BE2C (cell line): ENCODE data around the gene SMAD5.

Experiments used
- DNase-seq: peaks from one replicate; pipeline ENCODE4 v3.0.0-alpha.2; 2020
- H3K27me3 ChIP-seq: fragments of 250-450 bp; sonication (Bioruptor Pico); 2 replicates; pipeline ENCODE4 v1.5.1; 2020; ENCODE audit warnings: mild to moderate bottlenecking
- H3K36me3 ChIP-seq: fragments of 250-450 bp; sonication (Bioruptor Pico); 2 replicates; pipeline ENCODE4 v1.5.1; 2020; ENCODE audit warnings: mild to moderate bottlenecking
- H3K4me1 ChIP-seq: fragments of 250-450 bp; sonication (Bioruptor Pico); 2 replicates; pipeline ENCODE4 v1.5.1; 2020
- H3K4me3 ChIP-seq: 2 replicates; pipeline ENCODE4 v1.5.1; 2011; ENCODE audit warnings: low read depth, low read length
- H3K9me3 ChIP-seq: fragments of 250-450 bp; sonication (Bioruptor Pico); 2 replicates; pipeline ENCODE4 v1.5.1; 2020
- CTCF ChIP-seq: IDR thresholded peaks from 2 replicates; pipeline ENCODE4 v1.5.1; 2012; ENCODE audit warnings: mild to moderate bottlenecking, low read depth, low read length

The SMAD5 gene

GRCh38 chr5:136153581-136154236 lies 21.1 kb downstream of the SMAD5 start:
- no peak for TF ChIP-seq CTCF
- H3K27me3 ChIP-seq, result no peaks in the 10 kb centered on the region
- no peaks in the 10 kb centered on the region for H3K9me3 ChIP-seq
- H3K4me1 ChIP-seq, result no peaks in the 10 kb centered on the region
- H3K4me3 ChIP-seq, result no peak overlapping the region
- no peak for DNase-seq
- H3K36me3 ChIP-seq, result peaks cover 41% of the 10 kb centered on the region

DNA sequence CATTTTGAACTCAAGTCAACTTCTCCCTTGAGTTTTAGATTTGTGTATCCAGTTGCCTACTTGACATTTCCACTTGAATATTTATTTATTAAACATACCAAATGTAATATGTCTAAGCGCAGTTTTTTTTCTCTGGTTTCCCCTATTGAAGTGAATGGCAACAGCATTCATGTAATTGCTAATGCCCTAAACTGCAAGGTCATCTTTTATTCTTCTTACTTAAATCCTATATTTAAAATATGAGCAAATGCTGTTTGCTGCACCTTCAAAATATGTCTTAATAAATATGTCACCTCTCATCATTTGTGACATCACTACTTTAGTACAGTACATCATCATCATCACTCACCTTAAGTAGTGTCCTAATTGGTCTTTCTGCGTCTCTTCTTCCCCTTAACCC lies 22.4 kb downstream of the SMAD5 start:
- no peak for TF ChIP-seq CTCF
- peaks cover 41% of the 10 kb centered on the region for H3K36me3 ChIP-seq
- H3K9me3 ChIP-seq, result no peaks in the 10 kb centered on the region
- DNase-seq, result no peak
- H3K27me3 ChIP-seq, result no peaks in the 10 kb centered on the region
- H3K4me3 ChIP-seq, result no peak overlapping the region
- no peaks in the 10 kb centered on the region for H3K4me1 ChIP-seq

- Histone ChIP-seq H3K9me3 (no peaks in the 10 kb centered on the region), H3K36me3 (peaks cover 46% of the 10 kb centered on the region), H3K27me3 (no peaks in the 10 kb centered on the region), H3K4me1 (no peaks in the 10 kb centered on the region), H3K4me3 (no peak overlapping the region)
- no peak for TF ChIP-seq CTCF
- no peak for DNase-seq
Measured at GRCh38 chr5:136155761-136156160, 23.1 kb downstream of the SMAD5 start.

- Histone ChIP-seq H3K4me1 (no peaks in the 10 kb centered on the region), H3K36me3 (peaks cover 55% of the 10 kb centered on the region), H3K27me3 (no peaks in the 10 kb centered on the region), H3K4me3 (no peak overlapping the region), H3K9me3 (no peaks in the 10 kb centered on the region)
- TF ChIP-seq CTCF, result no peak
- DNase-seq, result no peak
Measured at GRCh38 chr5:136157514-136157913, 24.9 kb downstream of the SMAD5 start.

DNA sequence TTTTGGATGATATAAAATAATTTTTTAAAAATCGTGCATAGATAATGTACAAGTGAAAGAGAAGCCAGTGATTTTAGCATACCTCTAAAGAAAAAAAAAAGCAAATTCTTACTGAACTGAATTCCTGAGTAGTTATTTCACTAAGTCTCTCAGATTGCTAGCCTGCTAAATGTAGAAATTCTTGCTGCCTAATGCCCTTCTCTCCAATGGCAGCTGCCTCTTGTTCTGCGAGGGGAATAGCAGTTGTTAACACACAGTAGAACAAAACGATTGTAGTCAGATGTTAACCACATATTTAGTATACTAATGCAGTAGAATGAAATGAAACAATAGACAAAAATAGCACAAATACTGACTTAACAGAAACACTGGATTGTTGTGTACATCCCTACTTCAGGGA lies 26.8 kb downstream of the SMAD5 start:
- H3K36me3 ChIP-seq, result peaks cover 59% of the 10 kb centered on the region
- no peaks in the 10 kb centered on the region for H3K4me1 ChIP-seq
- TF ChIP-seq CTCF, result no peak
- DNase-seq, result no peak
- no peak overlapping the region for H3K4me3 ChIP-seq
- no peaks in the 10 kb centered on the region for H3K9me3 ChIP-seq
- H3K27me3 ChIP-seq, result no peaks in the 10 kb centered on the region

DNA sequence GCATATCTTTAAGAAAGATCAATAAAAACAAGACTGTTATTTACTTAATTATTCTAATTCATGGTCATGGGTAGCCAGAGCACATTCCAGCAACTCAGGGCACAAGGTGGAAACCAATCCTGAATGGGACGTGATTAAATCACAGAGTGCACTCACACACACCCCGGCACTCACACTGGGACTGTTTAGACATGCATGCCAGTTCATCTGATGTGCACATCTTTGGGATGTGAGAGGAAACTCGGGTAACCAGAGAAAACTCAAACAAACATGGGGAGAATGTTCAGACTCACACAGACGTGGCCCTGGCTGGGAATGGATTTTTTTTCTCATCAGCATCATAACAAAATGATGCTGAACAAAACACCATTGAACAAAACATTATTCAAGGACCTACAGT lies 29.4 kb downstream of the SMAD5 start:
- Histone ChIP-seq H3K4me3 (no peak overlapping the region), H3K4me1 (no peaks in the 10 kb centered on the region), H3K9me3 (no peaks in the 10 kb centered on the region), H3K36me3 (peaks cover 40% of the 10 kb centered on the region), H3K27me3 (no peaks in the 10 kb centered on the region)
- no peak for DNase-seq
- no peak for TF ChIP-seq CTCF
